Activated CD4-positive, alpha-beta T cell treated with anti-CD3 and anti-CD28 coated beads, Interleukin-2, amount 50 U/mL, for 16 hours (primary cell): Measurements from ENCODE around the gene JAKMIP1.

Experiments
- DNase-seq: peaks from one replicate; pipeline ENCODE4 v3.0.0-alpha.2; 2020

Gene JAKMIP1

GRCh38 chr4:6177587-6178197 lies 22.7 kb downstream of the JAKMIP1 start:
- peak; percentile 86 for DNase-seq

GRCh38 chr4:6175426-6175825 lies 24.9 kb downstream of the JAKMIP1 start:
- DNase-seq: no peak

GRCh38 chr4:6172927-6173200 lies 27.5 kb downstream of the JAKMIP1 start:
- no peak for DNase-seq

- DNase-seq: peak; percentile 69
These were observed 28.0 kb downstream of the JAKMIP1 start for GRCh38 chr4:6172093-6172926.

- no peak for DNase-seq
These were observed 31.1 kb downstream of the JAKMIP1 start for GRCh38 chr4:6169239-6169638.

- no peak for DNase-seq
These were observed 34.6 kb downstream of the JAKMIP1 start for GRCh38 chr4:6165766-6166165.

GRCh38 chr4:6162885-6163284 lies 37.5 kb downstream of the JAKMIP1 start:
- DNase-seq: no peak

GRCh38 chr4:6161921-6162464 lies 38.4 kb downstream of the JAKMIP1 start:
- no peak for DNase-seq

- DNase-seq: no peak
These were observed 39.8 kb downstream of the JAKMIP1 start for GRCh38 chr4:6160536-6160935.

- DNase-seq: no peak
These were observed 42.4 kb downstream of the JAKMIP1 start for GRCh38 chr4:6157926-6158325.

- no peak for DNase-seq
These were observed 44.2 kb downstream of the JAKMIP1 start for GRCh38 chr4:6155996-6156750.

- no peak for DNase-seq
These were observed 45.5 kb downstream of the JAKMIP1 start for GRCh38 chr4:6154875-6155274.

- DNase-seq: no peak
These were observed 46.5 kb downstream of the JAKMIP1 start for GRCh38 chr4:6153874-6154273.

- DNase-seq: no peak
These were observed 47.3 kb downstream of the JAKMIP1 start for GRCh38 chr4:6152869-6153705.

GRCh38 chr4:6150046-6150735 lies 50.2 kb downstream of the JAKMIP1 start:
- DNase-seq: no peak

- no peak for DNase-seq
These were observed 51.7 kb downstream of the JAKMIP1 start for GRCh38 chr4:6148506-6149205.

- DNase-seq: no peak
These were observed 52.9 kb downstream of the JAKMIP1 start for GRCh38 chr4:6147441-6147840.

- no peak for DNase-seq
These were observed 56.7 kb downstream of the JAKMIP1 start for GRCh38 chr4:6143603-6144181.

GRCh38 chr4:6142935-6143602 lies 57.3 kb downstream of the JAKMIP1 start:
- DNase-seq: no peak

- no peak for DNase-seq
These were observed 57.8 kb downstream of the JAKMIP1 start for GRCh38 chr4:6142511-6142910.

GRCh38 chr4:6141554-6141953 lies 58.8 kb downstream of the JAKMIP1 start:
- DNase-seq: no peak
